Spinal cord (tissue), 10 donors: ENCODE measurements around the gene COA1. TPM values are rescaled to one million over a fixed set of nuclear protein-coding genes. Genes with fewer than 3 reads are reported as not detected.

Experiments
- DNase-seq, 6 donors: peaks; one replicate each; pipeline versions ENCODE4 v3.0.0 to v3.0.0-alpha.2; 2013 to 2015; ENCODE audit warnings: low spot score in 6 of 6, low read depth in 4 of 6
- H3K27ac ChIP-seq: one replicate; pipeline ENCODE4 v1.5.1; 2013; ENCODE audit warnings: low read depth, low read length, control low read depth
- H3K27me3 ChIP-seq: one replicate; pipeline ENCODE4 v1.6.1; 2013; ENCODE audit warnings: low read length; ENCODE audit not compliant: control insufficient read depth, insufficient read depth
- H3K36me3 ChIP-seq: one replicate; pipeline ENCODE4 v1.6.1; 2013; ENCODE audit warnings: low read length; ENCODE audit not compliant: control insufficient read depth, insufficient read depth
- H3K4me1 ChIP-seq: one replicate; pipeline ENCODE4 v1.6.1; 2013; ENCODE audit warnings: low read length; ENCODE audit not compliant: control insufficient read depth, insufficient read depth
- H3K4me3 ChIP-seq: one replicate; pipeline ENCODE4 v1.5.1; 2013; ENCODE audit warnings: low read depth, low read length, control low read depth
- H3K9me3 ChIP-seq: one replicate; pipeline ENCODE4 v1.6.1; 2013; ENCODE audit warnings: low read length; ENCODE audit not compliant: control insufficient read depth, insufficient read depth
- whole genome bisulfite sequencing: methylation state at CpG from one replicate; pipeline ENCODE4 v1.1.5; 2013; ENCODE audit warnings: missing lambda C conversion rate; ENCODE audit not compliant: insufficient coverage; 5-methylcytosine and 5-hydroxymethylcytosine counted together
- polyA plus RNA-seq, 2 donors: library from polyadenylated mRNA; unstranded; fragments of 120-200 nt; gene quantifications; one replicate each; pipeline ENCODE4 v1.2.1, GENCODE V29; 2013; ENCODE audit not compliant: insufficient read length in 2 of 2
- total RNA-seq, 2 donors: library from RNA; depleted of rRNA in 1 of 2; stranded (reverse); fragments of 120-200 nt in 1 of 2; fragments of >200 nt in 1 of 2; gene quantifications; one replicate each; pipeline versions ENCODE4 v1.2.3 to v1.2.4, GENCODE V29; 2013 to 2014
- donor health status: healthy.

COA1 gene
- total and polyA plus RNA-seq, 4 donors, result 51.2 to 72.8 (median 59.1) TPM

DNA sequence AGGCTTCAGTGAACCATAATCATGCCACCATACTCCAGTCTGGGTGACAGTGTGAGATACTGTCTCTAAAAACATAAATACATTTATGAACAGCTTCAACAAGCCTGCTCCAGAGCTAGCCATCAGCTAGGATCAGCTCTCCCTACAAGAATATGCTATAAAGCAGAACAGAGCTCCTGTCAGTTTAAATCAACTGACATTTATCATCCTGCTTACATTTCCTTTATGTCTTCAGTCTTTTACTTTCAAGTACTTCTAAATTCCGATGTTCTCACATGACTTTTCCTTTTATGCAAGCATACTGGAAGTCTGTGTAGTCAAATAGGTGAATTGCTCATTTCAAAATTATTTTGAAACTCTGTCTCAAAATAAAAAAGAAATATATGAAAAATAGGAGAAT is 64.6 kb downstream of the COA1 start:
- Histone ChIP-seq H3K4me3 (no peak overlapping the region), H3K27me3 (no peaks in the 10 kb centered on the region), H3K27ac (no peak overlapping the region), H3K36me3 (no peaks in the 10 kb centered on the region), H3K4me1 (no peaks in the 10 kb centered on the region), H3K9me3 (no peaks in the 10 kb centered on the region)
- WGBS, result no CpG with 5 or more reads among the region's 1 CpG
- DNase-seq, result no peak

DNA sequence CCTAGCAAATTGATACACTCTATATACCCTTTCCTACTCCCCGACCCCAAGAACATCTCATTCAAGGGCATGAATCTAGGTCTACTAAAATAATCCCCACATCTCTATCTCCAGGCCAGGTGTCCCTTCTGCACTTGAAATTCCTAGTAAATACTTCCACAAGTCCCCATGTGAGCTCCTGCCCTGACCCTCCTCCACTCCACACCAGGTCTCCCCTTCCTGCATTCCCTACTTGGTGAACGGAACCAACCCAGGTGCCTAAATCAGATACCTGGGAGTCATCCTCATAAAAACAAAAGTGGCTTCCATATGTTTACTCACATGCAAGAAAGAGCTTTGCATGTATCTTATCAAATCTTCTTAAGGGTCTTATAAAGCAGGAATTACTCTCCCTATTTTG is 69.2 kb downstream of the COA1 start:
- WGBS, result 95% methylated on average over 2 of the region's 2 CpGs
- no peaks in the 10 kb centered on the region for H3K27me3 ChIP-seq
- no peak for DNase-seq
- H3K4me3 ChIP-seq, result no peak overlapping the region
- no peak overlapping the region for H3K27ac ChIP-seq
- H3K9me3 ChIP-seq, result no peaks in the 10 kb centered on the region
- H3K36me3 ChIP-seq, result no peaks in the 10 kb centered on the region
- H3K4me1 ChIP-seq, result no peaks in the 10 kb centered on the region

DNA sequence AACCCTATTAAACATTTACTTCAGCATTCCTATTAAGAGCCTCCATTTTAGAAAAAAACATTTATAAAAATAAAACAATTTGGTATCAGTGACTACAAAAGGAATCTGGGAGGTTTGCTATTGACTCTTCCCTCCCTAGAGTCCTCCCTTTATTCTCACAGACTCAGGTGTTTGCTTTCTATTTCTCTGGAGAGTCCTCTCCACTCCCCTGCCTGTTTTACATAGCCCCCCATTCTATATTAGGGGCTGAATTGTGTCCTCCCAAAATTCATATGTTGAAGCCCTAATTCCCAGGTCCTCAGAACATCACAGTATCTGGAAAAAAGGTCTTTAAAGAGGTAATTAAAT is 69.8 kb downstream of the COA1 start:
- Histone ChIP-seq H3K27ac (no peak overlapping the region), H3K4me1 (no peaks in the 10 kb centered on the region), H3K4me3 (no peak overlapping the region), H3K27me3 (no peaks in the 10 kb centered on the region), H3K36me3 (no peaks in the 10 kb centered on the region), H3K9me3 (no peaks in the 10 kb centered on the region)
- DNase-seq, result no peak

DNA sequence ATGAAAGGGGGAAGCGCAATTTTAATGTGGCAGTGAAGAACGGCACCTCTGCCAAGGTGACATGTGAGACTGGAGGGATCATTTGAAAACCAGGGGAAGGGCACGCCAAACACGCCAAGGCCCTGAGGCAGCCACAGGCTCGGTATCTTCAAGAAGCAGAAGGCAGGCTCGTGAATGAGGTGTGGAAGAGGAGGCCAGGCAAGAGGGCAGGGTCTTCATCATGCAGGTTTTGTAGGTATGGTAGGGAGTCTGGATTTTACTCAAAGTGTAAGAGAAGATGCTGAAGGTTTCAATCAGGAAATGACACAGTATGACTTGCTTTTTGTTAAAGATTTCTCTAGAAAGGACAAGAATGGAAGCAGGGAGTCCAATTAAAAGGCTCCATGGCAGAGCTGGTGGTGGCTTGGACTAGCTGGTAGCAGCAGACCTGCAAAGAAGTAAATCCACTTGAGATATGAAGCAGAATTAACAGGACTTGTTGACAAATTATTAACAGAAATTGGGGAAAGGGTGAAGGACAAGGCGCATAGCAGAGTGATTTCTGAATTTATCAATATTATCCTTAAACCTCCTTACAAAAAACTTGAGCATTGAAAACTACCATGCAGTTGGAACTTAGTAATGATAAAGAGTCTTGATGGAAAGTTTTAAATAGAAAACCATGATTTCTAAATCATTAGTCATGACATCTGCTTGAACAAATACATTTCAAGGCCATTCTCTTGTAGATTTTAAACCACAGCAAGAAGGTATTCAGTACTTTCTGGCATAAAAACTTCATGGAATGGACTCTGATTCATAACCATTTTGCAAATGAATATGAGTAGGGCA is 70.4 kb downstream of the COA1 start:
- DNase-seq, result no peak
- 94% methylated on average over 5 of the region's 7 CpGs for WGBS

DNA sequence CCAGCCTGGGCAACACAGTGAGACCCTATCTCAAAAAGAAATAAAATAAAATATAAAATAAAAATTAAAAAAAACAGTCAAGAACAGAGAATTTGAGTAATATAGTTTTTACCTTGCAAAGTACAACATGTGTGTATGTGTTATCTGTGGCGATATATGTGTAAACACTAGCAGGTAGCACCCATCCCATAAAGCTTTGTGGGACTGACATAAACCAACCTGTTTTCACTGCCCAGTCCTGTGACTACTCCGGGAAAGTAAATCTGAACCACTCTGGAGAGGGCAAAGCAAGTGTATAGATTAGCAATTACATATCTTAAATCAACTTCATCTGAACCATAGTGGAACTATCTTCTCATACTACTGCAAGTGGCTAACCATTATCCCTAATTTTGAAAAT is 72.3 kb downstream of the COA1 start:
- H3K27ac ChIP-seq, result no peak overlapping the region
- no peak for DNase-seq
- H3K27me3 ChIP-seq, result no peaks in the 10 kb centered on the region
- no peak overlapping the region for H3K4me3 ChIP-seq
- no peaks in the 10 kb centered on the region for H3K4me1 ChIP-seq
- no peaks in the 10 kb centered on the region for H3K36me3 ChIP-seq
- no peaks in the 10 kb centered on the region for H3K9me3 ChIP-seq
- no CpG with 5 or more reads among the region's 2 CpGs for WGBS

More for the DNA sequence above, 70.4 kb downstream of the COA1 start:
- no peaks in the 10 kb centered on the region for H3K27me3 ChIP-seq
- no peaks in the 10 kb centered on the region for H3K9me3 ChIP-seq
- no peaks in the 10 kb centered on the region for H3K36me3 ChIP-seq
- H3K4me3 ChIP-seq, result no peak overlapping the region
- H3K27ac ChIP-seq, result no peak overlapping the region
- no peaks in the 10 kb centered on the region for H3K4me1 ChIP-seq

DNA sequence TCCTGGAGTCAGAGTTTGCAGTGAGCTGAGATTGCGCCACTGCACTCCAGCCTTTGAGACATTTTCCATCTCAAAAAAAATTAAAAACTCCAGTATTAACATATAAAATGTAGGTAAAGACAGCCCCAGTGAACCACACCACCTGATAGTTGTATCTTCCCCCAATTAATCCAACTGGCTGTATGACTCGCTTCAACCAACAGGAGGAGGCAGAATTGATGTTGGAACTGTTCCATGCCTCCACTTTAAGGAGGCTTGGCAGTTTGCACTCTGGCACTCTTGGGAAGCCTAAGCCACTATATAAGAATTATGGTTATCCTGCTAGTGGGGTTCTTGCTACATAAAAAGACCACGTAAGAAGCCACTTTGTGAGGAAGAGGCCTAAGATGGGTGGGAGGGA is 73.7 kb downstream of the COA1 start:
- Histone ChIP-seq H3K27me3 (no peaks in the 10 kb centered on the region), H3K4me3 (no peak overlapping the region), H3K36me3 (no peaks in the 10 kb centered on the region), H3K27ac (no peak overlapping the region), H3K4me1 (peaks cover 10% of the 10 kb centered on the region), H3K9me3 (no peaks in the 10 kb centered on the region)
- DNase-seq, result no peak
- no CpG with 5 or more reads among the region's 3 CpGs for WGBS

DNA sequence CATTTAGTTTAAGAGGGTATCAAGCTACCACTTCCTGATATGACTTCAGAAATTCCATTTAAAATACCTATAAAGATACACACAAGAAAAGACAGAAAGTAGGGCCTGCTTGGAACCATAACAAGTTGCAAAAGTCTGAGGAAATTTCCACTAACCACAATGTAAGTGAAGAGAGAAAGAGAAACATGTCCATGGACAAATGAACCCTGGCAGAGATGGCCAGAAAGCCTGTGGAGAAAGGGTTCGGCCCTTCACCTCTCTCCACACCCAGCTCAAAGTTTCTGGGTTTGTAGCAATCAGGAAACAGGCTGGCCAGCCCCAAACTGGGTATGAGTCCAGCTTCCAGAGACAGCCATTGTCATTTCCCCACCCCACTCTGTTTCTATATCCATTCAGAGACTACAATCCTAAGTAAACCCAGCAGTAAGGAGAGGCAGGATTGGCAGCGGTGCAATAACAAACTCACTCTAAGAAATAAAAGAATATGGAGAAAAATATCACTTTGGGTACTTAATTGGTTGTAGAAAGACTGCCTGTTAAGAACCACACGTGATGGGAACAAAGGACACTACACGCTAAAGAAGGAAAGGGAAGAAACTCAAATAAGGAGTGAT is 75.3 kb downstream of the COA1 start:
- no peaks in the 10 kb centered on the region for H3K27me3 ChIP-seq
- WGBS, result no CpG with 5 or more reads among the region's 4 CpGs
- H3K4me3 ChIP-seq, result no peak overlapping the region
- no peaks in the 10 kb centered on the region for H3K36me3 ChIP-seq
- no peak overlapping the region for H3K27ac ChIP-seq
- H3K4me1 ChIP-seq, result peaks cover 16% of the 10 kb centered on the region
- DNase-seq, result no peak
- no peaks in the 10 kb centered on the region for H3K9me3 ChIP-seq

DNA sequence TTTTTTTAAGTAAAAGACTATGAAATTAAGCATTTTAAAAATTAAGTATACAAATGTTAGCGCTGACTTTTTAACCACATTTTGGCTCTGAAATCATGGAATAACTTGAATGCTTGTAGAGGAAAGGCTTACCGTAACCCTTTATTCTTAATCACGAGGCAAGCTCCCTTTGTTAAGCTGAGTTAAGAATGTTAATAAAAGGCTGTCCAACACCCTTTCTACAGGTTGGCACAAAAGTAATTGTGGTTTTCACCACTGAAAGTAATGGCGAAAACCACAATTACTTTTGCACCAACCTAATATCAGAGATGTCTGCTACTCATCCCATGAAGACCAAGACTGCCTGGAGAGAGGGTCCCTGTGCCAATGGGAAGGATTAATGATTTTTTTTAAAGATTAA is 75.9 kb downstream of the COA1 start:
- WGBS, result 100% methylated on average over 1 of the region's 4 CpGs
- H3K36me3 ChIP-seq, result no peaks in the 10 kb centered on the region

DNA sequence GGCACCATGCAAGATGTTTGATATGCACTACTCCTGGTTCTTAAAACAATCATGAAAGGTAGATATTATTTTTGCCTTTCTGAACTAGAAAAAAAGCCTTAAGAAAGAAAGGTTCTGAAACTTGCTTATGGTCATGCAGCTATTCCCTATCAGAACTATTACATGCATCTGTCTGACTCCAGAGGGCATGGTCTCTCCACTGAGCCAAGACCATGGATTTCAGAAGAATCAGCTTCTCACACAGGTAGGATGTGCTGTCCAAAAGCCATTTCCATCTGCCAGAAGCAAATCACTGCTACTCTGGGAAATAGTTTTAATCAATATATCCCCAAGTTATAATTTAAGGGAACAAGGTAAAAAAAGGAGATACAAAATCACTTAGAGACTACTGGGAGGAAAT is 77.0 kb downstream of the COA1 start:
- Histone ChIP-seq H3K36me3 (no peaks in the 10 kb centered on the region), H3K4me1 (peaks cover 28% of the 10 kb centered on the region), H3K4me3 (no peak overlapping the region), H3K27ac (no peak overlapping the region), H3K27me3 (no peaks in the 10 kb centered on the region), H3K9me3 (no peaks in the 10 kb centered on the region)
- DNase-seq, result no peak

More for the DNA sequence above, 75.9 kb downstream of the COA1 start:
- no peak overlapping the region for H3K27ac ChIP-seq
- no peaks in the 10 kb centered on the region for H3K27me3 ChIP-seq
- no peaks in the 10 kb centered on the region for H3K9me3 ChIP-seq
- DNase-seq, result no peak
- H3K4me3 ChIP-seq, result no peak overlapping the region
- peaks cover 20% of the 10 kb centered on the region for H3K4me1 ChIP-seq

DNA sequence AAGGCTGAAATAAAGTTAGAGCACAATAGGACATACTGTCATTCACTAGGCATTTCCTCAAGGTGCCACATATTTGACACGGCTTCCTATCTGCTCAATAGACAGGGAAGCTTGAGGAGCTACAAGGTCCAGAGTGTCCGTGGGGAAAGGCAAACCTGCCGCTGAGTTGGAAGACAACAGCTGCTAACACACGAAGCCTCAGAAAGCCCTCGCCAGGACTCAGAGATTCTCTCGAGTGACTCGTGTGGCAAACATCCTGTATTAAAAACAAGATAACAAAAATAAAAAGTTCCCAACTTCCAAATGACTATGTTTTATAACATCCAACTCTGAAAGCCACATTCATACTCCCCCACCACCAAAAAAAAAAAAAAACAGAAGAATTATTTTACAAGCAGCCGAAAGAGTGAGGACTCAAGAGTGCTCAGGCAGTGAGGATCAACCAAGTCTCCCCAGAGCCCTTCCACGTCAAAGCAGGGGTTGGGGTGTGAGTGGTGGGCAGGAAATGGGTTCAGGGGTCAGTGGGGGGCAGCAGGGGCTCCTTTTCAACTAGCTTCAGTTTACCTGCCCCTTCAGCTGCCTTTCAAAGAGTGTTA is 78.8 kb downstream of the COA1 start:
- no peak for DNase-seq
- H3K4me1 ChIP-seq, result peaks cover 46% of the 10 kb centered on the region
- H3K4me3 ChIP-seq, result no peak overlapping the region
- no peaks in the 10 kb centered on the region for H3K27me3 ChIP-seq
- H3K9me3 ChIP-seq, result no peaks in the 10 kb centered on the region
- no peaks in the 10 kb centered on the region for H3K36me3 ChIP-seq
- WGBS, result 58% methylated on average over 5 of the region's 9 CpGs
- no peak overlapping the region for H3K27ac ChIP-seq
